Chondrocyte (in vitro differentiated cells): ENCODE results near the gene TRAF2. TPM values are rescaled to one million over a fixed set of nuclear protein-coding genes. Genes with fewer than 3 reads are reported as not detected.

Experiments used
- DNase-seq: peaks from one replicate; pipeline ENCODE4 v3.0.0; 2021; ENCODE audit warnings: mixed read lengths, low spot score
- H3K27ac Mint-ChIP-seq: one replicate; pipeline ENCODE4 v1.8.0; 2021; ENCODE audit warnings: mild to moderate bottlenecking, moderate library complexity, mixed read lengths; ENCODE audit not compliant: unreplicated experiment
- H3K27me3 Mint-ChIP-seq: 2 replicates; pipeline ENCODE4 v1.8.0; 2021; ENCODE audit warnings: low read depth, mixed read lengths
- H3K36me3 Mint-ChIP-seq: 2 replicates; pipeline ENCODE4 v1.8.0; 2021; ENCODE audit warnings: low read depth, mixed read lengths
- H3K4me1 Mint-ChIP-seq: 2 replicates; pipeline ENCODE4 v1.8.0; 2021; ENCODE audit warnings: low read depth, mild to moderate bottlenecking, mixed read lengths
- H3K4me3 Mint-ChIP-seq: one replicate; pipeline ENCODE4 v1.8.0; 2021; ENCODE audit warnings: mild to moderate bottlenecking, moderate library complexity, mixed read lengths; ENCODE audit not compliant: unreplicated experiment
- H3K9me3 Mint-ChIP-seq: 2 replicates; pipeline ENCODE4 v1.8.0; 2021; ENCODE audit warnings: low read depth, mixed read lengths
- microRNA-seq: library from miRNA; unstranded; fragments of <30 nt; microRNA quantifications from one replicate; pipeline ENCODE4 v1.2.0, GENCODE V29; 2020; ENCODE audit warnings: borderline number of aligned reads
- total RNA-seq: library from RNA; stranded (reverse); gene quantifications from 3 replicates; pipeline ENCODE4 v1.2.1, GENCODE V29; 2021
- TF ChIP-seq, protein P1 (sequence below): fragments of 200-600 bp; sonication (generic); IDR thresholded peaks from 2 replicates; pipeline ENCODE4 v1.5.0; 2021; ENCODE audit warnings: antibody characterized with exemption, mild to moderate bottlenecking, moderate library complexity

The TRAF2 gene
- total RNA-seq, 1 donor from 2014 or later = 10.4 TPM

DNA sequence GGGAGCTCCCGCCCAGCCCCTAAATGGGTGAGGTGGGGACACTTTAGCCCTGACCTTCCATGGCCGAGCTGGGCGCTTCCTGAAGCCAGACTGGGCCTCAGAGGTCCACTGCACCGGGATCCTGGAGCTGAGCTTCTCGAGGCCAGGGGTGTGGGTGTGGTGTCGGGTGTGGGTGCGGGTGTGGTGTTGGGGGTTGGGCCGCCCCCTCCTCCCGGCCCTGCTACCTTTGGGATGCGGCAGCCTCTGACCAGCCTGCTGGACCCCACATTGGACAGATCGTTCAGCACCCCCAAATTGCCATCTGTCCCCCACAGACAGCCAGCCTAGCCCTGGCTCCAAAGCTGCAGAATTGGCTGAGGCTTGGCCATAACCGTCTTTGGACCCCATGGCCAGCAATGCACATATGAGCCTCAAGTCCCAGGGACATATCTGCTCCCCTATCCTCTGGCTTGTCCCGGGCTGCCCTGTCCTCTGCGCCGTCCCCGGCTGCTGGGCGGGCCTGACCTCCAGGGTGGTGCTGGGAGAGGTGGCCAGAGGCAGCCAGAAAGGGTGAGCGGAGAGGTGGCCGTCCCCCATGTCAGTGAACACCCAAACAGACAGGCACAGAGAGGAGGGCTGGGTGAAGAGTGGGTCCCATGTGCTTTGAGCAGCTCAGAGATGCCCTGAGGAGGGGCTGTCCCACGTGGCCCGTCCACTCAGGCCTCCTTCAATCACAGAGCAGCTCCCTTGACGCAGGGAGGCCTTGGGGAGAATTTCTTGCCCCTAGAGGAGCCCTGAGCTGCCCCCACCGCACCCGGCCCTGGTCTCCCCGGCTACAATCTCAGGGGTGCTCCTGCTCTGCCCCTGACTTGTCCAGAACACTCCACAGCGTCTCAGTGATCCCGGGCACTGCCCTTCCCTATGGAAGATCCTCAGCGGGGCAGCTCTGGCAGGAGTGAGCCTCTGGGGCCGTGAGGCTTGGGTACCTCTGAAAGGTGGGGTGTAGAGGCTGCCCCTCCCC, 87.6 kb downstream of the TRAF2 start:
- TF ChIP-seq, protein P1, sequence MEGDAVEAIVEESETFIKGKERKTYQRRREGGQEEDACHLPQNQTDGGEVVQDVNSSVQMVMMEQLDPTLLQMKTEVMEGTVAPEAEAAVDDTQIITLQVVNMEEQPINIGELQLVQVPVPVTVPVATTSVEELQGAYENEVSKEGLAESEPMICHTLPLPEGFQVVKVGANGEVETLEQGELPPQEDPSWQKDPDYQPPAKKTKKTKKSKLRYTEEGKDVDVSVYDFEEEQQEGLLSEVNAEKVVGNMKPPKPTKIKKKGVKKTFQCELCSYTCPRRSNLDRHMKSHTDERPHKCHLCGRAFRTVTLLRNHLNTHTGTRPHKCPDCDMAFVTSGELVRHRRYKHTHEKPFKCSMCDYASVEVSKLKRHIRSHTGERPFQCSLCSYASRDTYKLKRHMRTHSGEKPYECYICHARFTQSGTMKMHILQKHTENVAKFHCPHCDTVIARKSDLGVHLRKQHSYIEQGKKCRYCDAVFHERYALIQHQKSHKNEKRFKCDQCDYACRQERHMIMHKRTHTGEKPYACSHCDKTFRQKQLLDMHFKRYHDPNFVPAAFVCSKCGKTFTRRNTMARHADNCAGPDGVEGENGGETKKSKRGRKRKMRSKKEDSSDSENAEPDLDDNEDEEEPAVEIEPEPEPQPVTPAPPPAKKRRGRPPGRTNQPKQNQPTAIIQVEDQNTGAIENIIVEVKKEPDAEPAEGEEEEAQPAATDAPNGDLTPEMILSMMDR = no peak
- Mint-ChIP-seq H3K27me3 (no peaks in the 10 kb centered on the region), H3K36me3 (no peaks in the 10 kb centered on the region), H3K27ac (no peak overlapping the region), H3K4me3 (no peak overlapping the region), H3K9me3 (no peaks in the 10 kb centered on the region), H3K4me1 (peaks cover 15% of the 10 kb centered on the region)
- DNase-seq = no peak

- TF ChIP-seq, protein P1 = no peak
- no peak for DNase-seq
- no peaks in the 10 kb centered on the region for H3K27me3 Mint-ChIP-seq
- no peak overlapping the region for H3K4me3 Mint-ChIP-seq
- peaks cover 15% of the 10 kb centered on the region for H3K4me1 Mint-ChIP-seq
- no peak overlapping the region for H3K27ac Mint-ChIP-seq
- H3K9me3 Mint-ChIP-seq = no peaks in the 10 kb centered on the region
- H3K36me3 Mint-ChIP-seq = no peaks in the 10 kb centered on the region
Measured at GRCh38 chr9:136974817-136975535, 88.7 kb downstream of the TRAF2 start.

DNA sequence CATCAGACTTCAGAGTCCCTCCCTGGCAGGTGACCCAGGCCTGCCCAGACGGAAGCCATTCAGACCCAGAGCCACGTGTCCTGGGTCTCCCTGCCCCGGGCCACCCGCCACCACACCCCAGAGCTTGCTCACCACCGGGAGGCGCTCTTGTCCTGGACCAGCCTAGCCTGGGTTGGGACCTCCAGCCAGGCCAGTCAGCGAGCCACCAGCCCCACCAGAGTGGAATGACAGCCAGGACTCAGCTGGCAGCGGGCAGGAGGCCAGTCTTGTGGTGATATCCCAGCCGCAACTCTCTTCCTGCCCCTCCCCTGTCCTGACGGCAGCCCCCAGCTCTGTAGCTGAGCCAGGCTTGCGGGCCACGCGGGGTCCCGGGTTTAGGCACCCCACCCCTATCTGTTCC, 89.3 kb downstream of the TRAF2 start:
- H3K9me3 Mint-ChIP-seq = no peaks in the 10 kb centered on the region
- no peak for DNase-seq
- H3K4me1 Mint-ChIP-seq = peaks cover 15% of the 10 kb centered on the region
- no peaks in the 10 kb centered on the region for H3K27me3 Mint-ChIP-seq
- H3K36me3 Mint-ChIP-seq = no peaks in the 10 kb centered on the region
- H3K4me3 Mint-ChIP-seq = no peak overlapping the region
- no peak overlapping the region for H3K27ac Mint-ChIP-seq
- TF ChIP-seq, protein P1 = peak; percentile 46

Small RNA genes lying within 50 kb of the gene (microRNA-seq; reads per million reads assigned to microRNA genes)
- not detected for gene MIR4479

Other genes with a start within 250 kb of the TRAF2 start
- 5.4 to 7.8 TPM (median 7.0 TPM) in 3 replicates for gene EGFL7, start 223.6 kb upstream of the TRAF2 start, total RNA-seq
- 23.4 to 39.8 TPM (median 39.1 TPM) in 3 replicates for gene AGPAT2, start 199.1 kb upstream of the TRAF2 start, total RNA-seq
- gene DIPK1B, start 173.9 kb upstream of the TRAF2 start, total RNA-seq = 8.2 to 9.2 TPM (median 8.5 TPM) in 3 replicates
- not detected in 3 replicates for gene LCN10, start 143.6 kb upstream of the TRAF2 start, total RNA-seq
- gene LCN6, start 138.0 kb upstream of the TRAF2 start, total RNA-seq = not detected in 3 replicates
- not detected in 3 replicates for gene LCN8, start 128.3 kb upstream of the TRAF2 start, total RNA-seq
- not detected in 3 replicates for gene LCN15, start 122.0 kb upstream of the TRAF2 start, total RNA-seq
- gene TMEM141, start 95.2 kb upstream of the TRAF2 start, total RNA-seq = 31.2 to 40.0 TPM (median 32.5 TPM) in 3 replicates
- 0.62 to 1.5 TPM (median 1.4 TPM) in 3 replicates for gene CCDC183, start 90.2 kb upstream of the TRAF2 start, total RNA-seq
- gene RABL6, start 78.6 kb upstream of the TRAF2 start, total RNA-seq = 61.5 to 71.8 TPM (median 62.2 TPM) in 3 replicates
- gene AJM1, start 44.0 kb upstream of the TRAF2 start, total RNA-seq = 6.3 to 7.5 TPM (median 7.4 TPM) in 3 replicates
- gene PHPT1, start 37.1 kb upstream of the TRAF2 start, total RNA-seq = 165 to 193 TPM (median 192 TPM) in 3 replicates
- 7.7 to 9.2 TPM (median 7.7 TPM) in 3 replicates for gene MAMDC4, start 34.2 kb upstream of the TRAF2 start, total RNA-seq
- 296 to 328 TPM (median 320 TPM) in 3 replicates for gene EDF1, start 20.2 kb upstream of the TRAF2 start, total RNA-seq
- gene FBXW5, start 58.2 kb downstream of the TRAF2 start, total RNA-seq = 79.2 to 87.5 TPM (median 84.3 TPM) in 3 replicates
- gene C8G, start 58.7 kb downstream of the TRAF2 start, total RNA-seq = 2.2 TPM in 1 of 3 replicates, not detected in the others
- 0.51 to 0.60 TPM in 2 of 3 replicates, not detected in the other for gene LCN12, start 65.8 kb downstream of the TRAF2 start, total RNA-seq
- 24.2 to 80.4 TPM (median 76.8 TPM) in 3 replicates for gene PTGDS, start 91.0 kb downstream of the TRAF2 start, total RNA-seq
- gene LCNL1, start 96.5 kb downstream of the TRAF2 start, total RNA-seq = 0.15 to 5.8 TPM (median 5.2 TPM) in 3 replicates
- 34.4 to 38.7 TPM (median 36.8 TPM) in 3 replicates for gene PAXX, start 105.9 kb downstream of the TRAF2 start, total RNA-seq
- 4.9 to 5.5 TPM in 2 of 3 replicates, not detected in the other for gene CLIC3, start 110.1 kb downstream of the TRAF2 start, total RNA-seq
- 55.3 to 62.4 TPM (median 59.1 TPM) in 3 replicates for gene ABCA2, start 141.7 kb downstream of the TRAF2 start, total RNA-seq
- not detected in 3 replicates for gene FUT7, start 145.6 kb downstream of the TRAF2 start, total RNA-seq
- gene NPDC1, start 159.7 kb downstream of the TRAF2 start, total RNA-seq = 88.1 to 90.8 TPM (median 88.7 TPM) in 3 replicates
- gene ENTPD2, start 167.5 kb downstream of the TRAF2 start, total RNA-seq = 0.15 TPM in 1 of 3 replicates, not detected in the others
- 0.87 to 3.2 TPM (median 2.5 TPM) in 3 replicates for gene SAPCD2, start 184.0 kb downstream of the TRAF2 start, total RNA-seq
- gene UAP1L1, start 191.0 kb downstream of the TRAF2 start, total RNA-seq = 26.1 to 44.0 TPM (median 41.7 TPM) in 3 replicates
- 105 to 117 TPM (median 106 TPM) in 3 replicates for gene MAN1B1, start 200.5 kb downstream of the TRAF2 start, total RNA-seq
- 54.0 to 85.0 TPM (median 82.2 TPM) in 3 replicates for gene DPP7, start 228.2 kb downstream of the TRAF2 start, total RNA-seq